Measurements from ENCODE around the gene PSORS1C1. TPM values are rescaled to one million over a fixed set of nuclear protein-coding genes. Genes with fewer than 3 reads are reported as not detected.

The PSORS1C1 gene
- polyA plus RNA-seq, 2 donors = 1.00 to 4.3 TPM

DNA sequence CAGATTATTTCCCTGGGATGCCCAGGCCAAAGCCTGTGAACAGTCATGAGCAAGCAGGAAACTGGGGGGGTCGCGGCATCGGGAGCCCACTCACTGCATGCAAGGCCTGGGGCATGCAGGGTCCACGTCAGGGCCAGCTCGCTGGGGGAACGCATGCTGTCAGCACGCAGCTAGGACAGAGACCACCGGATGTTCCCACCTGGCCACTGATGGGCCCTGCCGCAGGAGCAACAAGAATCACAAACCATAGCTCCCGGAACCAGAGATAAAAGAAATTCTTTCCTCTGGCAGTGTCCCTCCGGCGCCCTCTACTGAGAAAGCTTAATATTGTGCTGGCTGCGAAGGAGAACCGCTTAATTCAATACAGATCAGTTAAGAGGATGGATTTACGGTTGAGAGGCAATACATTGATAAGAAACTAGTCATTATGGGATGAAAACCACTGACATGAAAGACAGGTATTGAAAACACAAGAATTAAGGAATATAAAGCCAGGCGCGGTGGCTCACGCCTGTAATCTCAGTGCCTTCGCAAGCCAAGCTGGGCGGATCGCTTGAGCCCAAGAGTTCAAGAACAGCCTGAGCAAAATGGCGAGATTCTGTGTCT, 34.8 kb upstream of the PSORS1C1 start:
- 22 to 23% methylated on average over 22 of the region's 22 CpGs for WGBS, 2 donors
- no peak overlapping the region for H3K27ac ChIP-seq (ENCODE audit: low read depth in 2 of 2, low read length in 1 of 2)

GRCh38 chr6:31081872-31082271, 32.7 kb upstream of the PSORS1C1 start:
- Histone ChIP-seq H3K36me3 (ENCODE audit: control insufficient read depth in 2 of 2, insufficient read depth in 2 of 2, low read length in 1 of 2) (no peaks in the 10 kb centered on the region), H3K27ac (ENCODE audit: low read depth in 2 of 2, low read length in 1 of 2) (no peak overlapping the region), H3K9me3 (ENCODE audit: control insufficient read depth in 2 of 2, insufficient read depth in 1 of 2, low read depth in 1 of 2, low read length in 1 of 2) (no peaks in the 10 kb centered on the region), H3K27me3 (ENCODE audit: control insufficient read depth in 1 of 2, insufficient read depth in 2 of 2, low read length in 2 of 2) (no peaks in the 10 kb centered on the region), H3K4me3 (ENCODE audit: low read depth in 1 of 2, low read length in 2 of 2) (no peak overlapping the region), H3K4me1 (ENCODE audit: control insufficient read depth in 2 of 2, insufficient read depth in 2 of 2, low read length in 1 of 2) (peaks cover 0 to 3% of the 10 kb centered on the region in 2 donors)
- WGBS, 2 donors = 44 to 62% methylated on average over 6 of the region's 6 CpGs

More for the DNA sequence above, 34.8 kb upstream of the PSORS1C1 start:
- Histone ChIP-seq H3K27me3 (ENCODE audit: control insufficient read depth in 1 of 2, insufficient read depth in 2 of 2, low read length in 2 of 2) (no peaks in the 10 kb centered on the region), H3K4me3 (ENCODE audit: low read depth in 1 of 2, low read length in 2 of 2) (no peak overlapping the region), H3K36me3 (ENCODE audit: control insufficient read depth in 2 of 2, insufficient read depth in 2 of 2, low read length in 1 of 2) (no peaks in the 10 kb centered on the region), H3K4me1 (ENCODE audit: control insufficient read depth in 2 of 2, insufficient read depth in 2 of 2, low read length in 1 of 2) (peaks cover 0 to 3% of the 10 kb centered on the region in 2 donors), H3K9me3 (ENCODE audit: control insufficient read depth in 2 of 2, insufficient read depth in 1 of 2, low read depth in 1 of 2, low read length in 1 of 2) (no peaks in the 10 kb centered on the region)

DNA sequence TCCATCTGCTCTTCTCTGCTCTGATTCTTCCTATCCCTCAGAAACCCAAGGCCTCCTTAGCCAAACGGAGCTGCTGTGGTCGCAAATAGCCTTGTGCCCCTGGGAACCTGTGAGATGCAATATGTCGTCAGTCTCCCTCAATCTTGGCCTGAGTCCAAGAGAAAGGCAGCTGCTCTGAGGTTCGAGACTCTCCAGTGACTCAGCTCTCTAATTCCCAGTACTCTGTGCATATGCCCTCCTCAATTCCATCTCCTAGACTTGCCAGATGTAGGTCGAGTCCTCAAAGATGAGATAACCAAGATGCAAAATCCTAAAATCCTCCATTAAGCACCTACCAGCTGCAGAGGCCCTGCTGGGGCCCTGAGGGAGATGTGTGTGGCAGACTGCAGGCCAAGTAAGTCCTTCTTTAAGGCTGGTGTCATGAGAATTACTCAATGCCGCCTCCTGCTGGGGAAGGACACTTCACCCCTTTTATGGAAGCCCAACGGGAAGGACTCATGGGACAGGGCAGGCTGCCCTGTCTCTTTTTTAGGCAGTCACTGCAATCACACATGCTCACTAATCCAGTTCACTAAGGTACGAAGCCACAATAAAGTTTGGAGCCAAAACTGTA, 30.8 kb upstream of the PSORS1C1 start:
- H3K4me3 ChIP-seq (ENCODE audit: low read depth in 1 of 2, low read length in 2 of 2) = no peak overlapping the region
- no peak overlapping the region for H3K27ac ChIP-seq (ENCODE audit: low read depth in 2 of 2, low read length in 1 of 2)
- no peaks in the 10 kb centered on the region for H3K9me3 ChIP-seq (ENCODE audit: control insufficient read depth in 2 of 2, insufficient read depth in 1 of 2, low read depth in 1 of 2, low read length in 1 of 2)
- peaks cover 0 to 3% of the 10 kb centered on the region in 2 donors for H3K4me1 ChIP-seq (ENCODE audit: control insufficient read depth in 2 of 2, insufficient read depth in 2 of 2, low read length in 1 of 2)
- H3K27me3 ChIP-seq (ENCODE audit: control insufficient read depth in 1 of 2, insufficient read depth in 2 of 2, low read length in 2 of 2) = no peaks in the 10 kb centered on the region
- no peaks in the 10 kb centered on the region for H3K36me3 ChIP-seq (ENCODE audit: control insufficient read depth in 2 of 2, insufficient read depth in 2 of 2, low read length in 1 of 2)
- WGBS, 2 donors = 45 to 47% methylated on average over 8 of the region's 8 CpGs

DNA sequence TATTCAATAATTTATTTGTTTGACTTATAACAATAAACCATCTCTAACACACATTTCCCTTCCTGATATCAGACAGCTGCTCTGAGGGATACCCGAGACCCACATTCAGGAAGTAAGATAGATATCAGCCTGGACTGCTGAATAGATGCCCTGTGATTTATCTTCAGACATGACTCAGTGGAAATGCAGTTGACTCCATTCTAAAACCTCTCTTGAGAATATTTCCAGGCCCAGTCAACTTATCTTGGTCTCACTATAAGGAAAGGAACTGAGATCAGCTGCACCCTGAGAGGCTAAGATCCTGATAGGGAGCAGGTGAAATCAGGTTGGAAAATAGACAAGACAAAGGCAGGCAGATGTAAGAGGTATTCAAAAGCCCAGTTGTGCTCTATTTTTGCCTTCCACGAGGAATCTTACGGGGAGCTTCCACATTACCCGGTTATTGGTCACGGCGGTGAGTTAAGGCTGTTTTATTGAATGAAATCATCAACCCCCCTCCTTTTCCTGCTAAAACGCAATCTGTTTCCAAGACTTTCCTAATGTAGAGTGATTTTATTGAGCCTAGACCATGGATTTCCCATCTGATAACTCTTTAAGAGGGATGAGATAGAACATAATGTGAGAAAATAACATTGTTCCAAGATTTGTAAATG, 27.7 kb upstream of the PSORS1C1 start:
- H3K27ac ChIP-seq (ENCODE audit: low read depth in 2 of 2, low read length in 1 of 2) = no peak overlapping the region
- no peaks in the 10 kb centered on the region for H3K27me3 ChIP-seq (ENCODE audit: control insufficient read depth in 1 of 2, insufficient read depth in 2 of 2, low read length in 2 of 2)
- no peak overlapping the region for H3K4me3 ChIP-seq (ENCODE audit: low read depth in 1 of 2, low read length in 2 of 2)
- no peaks in the 10 kb centered on the region for H3K36me3 ChIP-seq (ENCODE audit: control insufficient read depth in 2 of 2, insufficient read depth in 2 of 2, low read length in 1 of 2)
- no peaks in the 10 kb centered on the region for H3K9me3 ChIP-seq (ENCODE audit: control insufficient read depth in 2 of 2, insufficient read depth in 1 of 2, low read depth in 1 of 2, low read length in 1 of 2)
- WGBS, 2 donors = 21 to 41% methylated on average over 7 of the region's 7 CpGs
- no peaks in the 10 kb centered on the region for H3K4me1 ChIP-seq (ENCODE audit: control insufficient read depth in 2 of 2, insufficient read depth in 2 of 2, low read length in 1 of 2)

GRCh38 chr6:31087494-31088089, 27.0 kb upstream of the PSORS1C1 start:
- no peaks in the 10 kb centered on the region for H3K4me1 ChIP-seq (ENCODE audit: control insufficient read depth in 2 of 2, insufficient read depth in 2 of 2, low read length in 1 of 2)
- H3K36me3 ChIP-seq (ENCODE audit: control insufficient read depth in 2 of 2, insufficient read depth in 2 of 2, low read length in 1 of 2) = no peaks in the 10 kb centered on the region
- 10 to 11% methylated on average over 14 of the region's 14 CpGs for WGBS, 2 donors
- no peak overlapping the region for H3K4me3 ChIP-seq (ENCODE audit: low read depth in 1 of 2, low read length in 2 of 2)
- no peak overlapping the region for H3K27ac ChIP-seq (ENCODE audit: low read depth in 2 of 2, low read length in 1 of 2)
- H3K27me3 ChIP-seq (ENCODE audit: control insufficient read depth in 1 of 2, insufficient read depth in 2 of 2, low read length in 2 of 2) = no peaks in the 10 kb centered on the region
- H3K9me3 ChIP-seq (ENCODE audit: control insufficient read depth in 2 of 2, insufficient read depth in 1 of 2, low read depth in 1 of 2, low read length in 1 of 2) = no peaks in the 10 kb centered on the region

- no peak overlapping the region for H3K4me3 ChIP-seq (ENCODE audit: low read depth in 1 of 2, low read length in 2 of 2)
- peaks cover 0 to 3% of the 10 kb centered on the region in 2 donors for H3K4me1 ChIP-seq (ENCODE audit: control insufficient read depth in 2 of 2, insufficient read depth in 2 of 2, low read length in 1 of 2)
- H3K27me3 ChIP-seq (ENCODE audit: control insufficient read depth in 1 of 2, insufficient read depth in 2 of 2, low read length in 2 of 2) = no peaks in the 10 kb centered on the region
- no peaks in the 10 kb centered on the region for H3K36me3 ChIP-seq (ENCODE audit: control insufficient read depth in 2 of 2, insufficient read depth in 2 of 2, low read length in 1 of 2)
- WGBS, 2 donors = 89 to 92% methylated on average over 3 of the region's 3 CpGs
- no peaks in the 10 kb centered on the region for H3K9me3 ChIP-seq (ENCODE audit: control insufficient read depth in 2 of 2, insufficient read depth in 1 of 2, low read depth in 1 of 2, low read length in 1 of 2)
- H3K27ac ChIP-seq (ENCODE audit: low read depth in 2 of 2, low read length in 1 of 2) = no peak overlapping the region
Observed at GRCh38 chr6:31090275-31090972, 24.2 kb upstream of the PSORS1C1 start.

DNA sequence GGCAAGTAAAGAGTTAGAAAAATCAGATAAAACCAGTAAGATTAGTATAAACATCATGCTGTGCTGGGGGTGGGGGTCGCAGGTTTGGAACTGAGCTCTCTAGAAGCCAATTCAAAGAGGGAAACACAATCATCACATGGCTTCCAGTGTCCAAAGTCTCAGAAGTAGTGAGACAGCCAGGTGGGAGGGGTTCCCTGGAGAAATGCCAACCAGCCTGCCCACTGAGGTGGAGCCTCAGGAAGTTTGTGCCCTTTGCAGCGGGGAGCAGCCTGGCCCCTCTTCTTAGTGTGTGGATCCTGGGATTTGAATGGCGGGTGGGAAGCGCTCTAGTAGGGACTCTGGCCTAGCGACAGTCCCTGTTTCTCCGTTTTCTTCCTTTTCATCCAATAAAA, 23.6 kb upstream of the PSORS1C1 start:
- WGBS, 2 donors = 92 to 96% methylated on average over 6 of the region's 6 CpGs
- no peaks in the 10 kb centered on the region for H3K9me3 ChIP-seq (ENCODE audit: control insufficient read depth in 2 of 2, insufficient read depth in 1 of 2, low read depth in 1 of 2, low read length in 1 of 2)
- H3K36me3 ChIP-seq (ENCODE audit: control insufficient read depth in 2 of 2, insufficient read depth in 2 of 2, low read length in 1 of 2) = no peaks in the 10 kb centered on the region
- H3K4me1 ChIP-seq (ENCODE audit: control insufficient read depth in 2 of 2, insufficient read depth in 2 of 2, low read length in 1 of 2) = peaks cover 0 to 3% of the 10 kb centered on the region in 2 donors
- no peak overlapping the region for H3K4me3 ChIP-seq (ENCODE audit: low read depth in 1 of 2, low read length in 2 of 2)
- no peak overlapping the region for H3K27ac ChIP-seq (ENCODE audit: low read depth in 2 of 2, low read length in 1 of 2)
- no peaks in the 10 kb centered on the region for H3K27me3 ChIP-seq (ENCODE audit: control insufficient read depth in 1 of 2, insufficient read depth in 2 of 2, low read length in 2 of 2)

DNA sequence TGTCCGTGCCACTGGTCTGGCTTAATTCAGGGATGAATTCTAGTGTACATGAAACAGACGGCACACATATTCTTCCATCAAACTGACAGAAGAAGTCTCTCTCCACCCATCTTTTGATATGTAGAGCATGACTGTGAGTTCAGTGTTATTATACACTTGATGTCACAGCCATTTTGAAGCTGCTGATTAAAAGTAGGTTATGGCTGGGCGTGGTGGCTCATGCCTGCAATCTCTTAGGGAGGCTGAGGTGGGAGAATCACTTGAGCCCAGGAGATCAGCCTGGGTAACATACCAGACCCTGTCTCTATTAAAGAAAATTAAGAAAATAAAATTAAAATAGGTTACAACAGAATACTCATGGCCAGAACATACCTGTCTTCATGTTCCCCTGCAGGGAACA, 22.9 kb upstream of the PSORS1C1 start:
- Histone ChIP-seq H3K4me1 (ENCODE audit: control insufficient read depth in 2 of 2, insufficient read depth in 2 of 2, low read length in 1 of 2) (peaks cover 0 to 3% of the 10 kb centered on the region in 2 donors), H3K9me3 (ENCODE audit: control insufficient read depth in 2 of 2, insufficient read depth in 1 of 2, low read depth in 1 of 2, low read length in 1 of 2) (no peaks in the 10 kb centered on the region), H3K36me3 (ENCODE audit: control insufficient read depth in 2 of 2, insufficient read depth in 2 of 2, low read length in 1 of 2) (no peaks in the 10 kb centered on the region), H3K4me3 (ENCODE audit: low read depth in 1 of 2, low read length in 2 of 2) (no peak overlapping the region), H3K27ac (ENCODE audit: low read depth in 2 of 2, low read length in 1 of 2) (no peak overlapping the region), H3K27me3 (ENCODE audit: control insufficient read depth in 1 of 2, insufficient read depth in 2 of 2, low read length in 2 of 2) (no peaks in the 10 kb centered on the region)
- WGBS, 2 donors = 42 to 47% methylated on average over 3 of the region's 3 CpGs

DNA sequence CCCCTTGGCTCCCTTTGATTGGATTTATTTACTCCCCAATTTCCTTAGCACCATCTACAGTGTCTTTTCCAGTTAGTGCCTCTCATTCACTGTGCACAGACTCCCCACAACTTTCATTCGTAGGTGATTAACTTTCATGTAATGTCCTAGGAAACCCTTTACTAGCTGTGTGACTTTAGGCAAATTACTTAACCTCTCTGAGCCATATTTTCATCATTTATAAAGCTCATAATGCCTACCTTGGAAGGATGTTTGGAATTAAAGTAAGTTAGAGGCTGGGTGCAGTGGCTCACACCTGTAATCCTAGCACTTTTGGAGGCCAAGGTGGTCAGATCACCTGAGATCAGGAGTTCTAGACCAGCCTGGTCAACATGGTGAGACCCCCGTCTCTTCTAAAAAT, 22.4 kb upstream of the PSORS1C1 start:
- no peaks in the 10 kb centered on the region for H3K36me3 ChIP-seq (ENCODE audit: control insufficient read depth in 2 of 2, insufficient read depth in 2 of 2, low read length in 1 of 2)
- H3K27ac ChIP-seq (ENCODE audit: low read depth in 2 of 2, low read length in 1 of 2) = no peak overlapping the region
- peaks cover 0 to 3% of the 10 kb centered on the region in 2 donors for H3K4me1 ChIP-seq (ENCODE audit: control insufficient read depth in 2 of 2, insufficient read depth in 2 of 2, low read length in 1 of 2)
- H3K9me3 ChIP-seq (ENCODE audit: control insufficient read depth in 2 of 2, insufficient read depth in 1 of 2, low read depth in 1 of 2, low read length in 1 of 2) = no peaks in the 10 kb centered on the region
- no peaks in the 10 kb centered on the region for H3K27me3 ChIP-seq (ENCODE audit: control insufficient read depth in 1 of 2, insufficient read depth in 2 of 2, low read length in 2 of 2)
- WGBS, 2 donors = 95% methylated on average over 2 of the region's 2 CpGs
- H3K4me3 ChIP-seq (ENCODE audit: low read depth in 1 of 2, low read length in 2 of 2) = no peak overlapping the region

All from esophagus (tissue), 2 donors.